Right atrium auricular region (tissue), 2 donors: ENCODE measurements around the gene NTNG1. TPM values are rescaled to one million over a fixed set of nuclear protein-coding genes. Genes with fewer than 3 reads are reported as not detected.
"Not testable (repeated sequence)": the region's sequence is repeated elsewhere in the genome, so short reads cannot be mapped to it uniquely, and the experiment has no call there.

ENCODE experiments used
- DNase-seq: peaks from one replicate; pipeline ENCODE4 v3.0.0-alpha.2; 2019; ENCODE audit warnings: low spot score
- H3K27ac ChIP-seq, 2 donors: fragments of 200-600 bp; sonication (generic); 1 replicate in 1 of 2; 2 replicates in 1 of 2; pipeline ENCODE4 v1.5.1; 2016 to 2019
- H3K27me3 ChIP-seq, 2 donors: fragments of 200-600 bp; sonication (generic); one replicate each; pipeline versions ENCODE4 v1.5.1 to v1.6.0; 2017 to 2019
- H3K36me3 ChIP-seq: fragments of 200-600 bp; sonication (generic); one replicate; pipeline ENCODE4 v1.5.1; 2016
- H3K4me1 ChIP-seq, 2 donors: fragments of 200-600 bp; sonication (generic); one replicate each; pipeline versions ENCODE4 v1.5.1 to v1.6.0; 2017 to 2019
- H3K4me3 ChIP-seq, 2 donors: fragments of 200-600 bp; sonication (generic); 1 replicate in 1 of 2; 2 replicates in 1 of 2; pipeline ENCODE4 v1.5.1; 2017 to 2019; ENCODE audit warnings: mild to moderate bottlenecking in 1 of 2, moderate library complexity in 1 of 2
- H3K9me3 ChIP-seq, 2 donors: fragments of 200-600 bp; sonication (generic); one replicate each; pipeline ENCODE4 v1.5.1; 2019
- CTCF ChIP-seq, 2 donors: fragments of 200-600 bp; sonication (generic); IDR thresholded peaks; one replicate each; pipeline ENCODE4 v1.5.1; 2019; ENCODE audit warnings: antibody characterized with exemption in 2 of 2
- total RNA-seq, 2 donors: library from RNA; depleted of rRNA; stranded (reverse); fragments of >200 nt; gene quantifications; one replicate each; pipeline ENCODE4 v1.1.0, GENCODE V29; 2016

Gene NTNG1
- total RNA-seq, 2 donors from 2014 or later = 1.8 to 2.6 TPM

GRCh38 chr1:107229711-107230110 is 88.9 kb downstream of the NTNG1 start:
- TF ChIP-seq CTCF (IDR thresholded peaks at IDR 0.05) = no peak
- no peak for DNase-seq
- Histone ChIP-seq H3K27ac (no peak overlapping the region), H3K36me3 (no peaks in the 10 kb centered on the region), H3K4me1 (no peaks in the 10 kb centered on the region), H3K4me3 (no peak overlapping the region), H3K9me3 (no peaks in the 10 kb centered on the region), H3K27me3 (no peaks in the 10 kb centered on the region)

DNA sequence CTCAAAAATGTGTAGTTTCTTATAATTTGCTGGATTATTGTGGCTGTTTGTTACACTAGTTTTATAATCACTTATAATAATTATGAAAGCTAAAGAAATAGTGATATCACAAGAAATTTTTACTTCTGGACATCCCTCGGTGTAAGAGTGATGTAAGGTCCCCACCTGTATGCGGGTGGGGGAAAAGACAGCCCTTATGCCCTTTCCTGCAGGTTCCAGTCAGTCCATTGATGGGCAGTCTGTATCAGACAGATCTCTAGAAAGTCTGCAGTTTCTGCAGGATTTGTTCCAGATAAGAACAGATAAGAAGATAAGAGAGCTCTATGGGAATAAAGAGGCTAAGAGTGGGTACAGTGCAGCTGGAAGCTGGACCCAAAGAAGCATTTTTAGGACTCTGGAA is 89.3 kb downstream of the NTNG1 start:
- no peak for DNase-seq
- H3K9me3 ChIP-seq = no peaks in the 10 kb centered on the region
- no peaks in the 10 kb centered on the region for H3K36me3 ChIP-seq
- TF ChIP-seq CTCF (IDR thresholded peaks at IDR 0.05) = no peak
- no peaks in the 10 kb centered on the region for H3K4me1 ChIP-seq
- H3K4me3 ChIP-seq = no peak overlapping the region
- H3K27ac ChIP-seq = no peak overlapping the region
- no peaks in the 10 kb centered on the region for H3K27me3 ChIP-seq

DNA sequence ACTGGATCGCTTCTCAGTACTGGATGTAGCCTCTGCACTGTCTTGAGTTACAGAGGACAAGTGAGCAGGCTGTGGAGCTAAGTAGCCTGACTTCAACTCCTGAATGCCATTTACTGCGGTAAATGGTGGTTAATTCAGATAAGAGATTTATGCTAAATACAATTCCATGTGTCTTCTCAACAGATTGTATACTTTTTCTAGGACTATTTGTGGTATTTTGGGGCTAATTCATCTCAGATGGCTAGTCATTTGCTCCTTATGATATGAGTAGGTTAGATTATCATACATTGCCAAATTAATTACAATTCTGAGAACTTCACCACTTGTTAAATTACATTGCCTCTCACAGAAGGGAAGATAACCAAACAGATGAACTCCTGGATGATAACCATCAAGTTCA is 90.5 kb downstream of the NTNG1 start:
- DNase-seq = no peak
- Histone ChIP-seq H3K4me3 (no peak overlapping the region), H3K36me3 (no peaks in the 10 kb centered on the region), H3K27me3 (no peaks in the 10 kb centered on the region), H3K4me1 (no peaks in the 10 kb centered on the region), H3K27ac (no peak overlapping the region), H3K9me3 (peaks cover 0 to 3% of the 10 kb centered on the region in 2 donors)
- no peak for TF ChIP-seq CTCF (IDR thresholded peaks at IDR 0.05)

DNA sequence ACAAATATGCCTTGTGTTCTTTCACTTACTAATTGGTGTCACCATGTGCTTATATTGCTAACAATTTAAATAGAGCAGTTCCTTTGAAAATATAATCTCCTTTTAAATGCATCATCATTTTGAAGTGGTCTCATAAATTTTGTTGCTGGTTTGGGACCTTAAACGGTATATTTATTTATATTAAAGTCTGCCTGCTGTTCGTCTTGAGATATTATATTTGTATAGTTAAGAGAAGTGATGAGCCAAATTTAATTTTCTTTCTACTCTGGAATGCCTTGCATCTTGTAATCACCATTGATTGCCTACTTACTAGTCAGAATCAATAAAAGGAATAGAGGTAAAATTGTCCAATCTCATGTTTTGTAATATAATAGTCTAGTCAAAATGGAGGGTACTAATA is 91.6 kb downstream of the NTNG1 start:
- Histone ChIP-seq H3K4me3 (no peak overlapping the region), H3K27ac (no peak overlapping the region), H3K27me3 (no peaks in the 10 kb centered on the region), H3K36me3 (no peaks in the 10 kb centered on the region), H3K4me1 (no peaks in the 10 kb centered on the region), H3K9me3 (peaks cover 0 to 14% of the 10 kb centered on the region in 2 donors)
- DNase-seq = no peak
- no peak for TF ChIP-seq CTCF (IDR thresholded peaks at IDR 0.05)

DNA sequence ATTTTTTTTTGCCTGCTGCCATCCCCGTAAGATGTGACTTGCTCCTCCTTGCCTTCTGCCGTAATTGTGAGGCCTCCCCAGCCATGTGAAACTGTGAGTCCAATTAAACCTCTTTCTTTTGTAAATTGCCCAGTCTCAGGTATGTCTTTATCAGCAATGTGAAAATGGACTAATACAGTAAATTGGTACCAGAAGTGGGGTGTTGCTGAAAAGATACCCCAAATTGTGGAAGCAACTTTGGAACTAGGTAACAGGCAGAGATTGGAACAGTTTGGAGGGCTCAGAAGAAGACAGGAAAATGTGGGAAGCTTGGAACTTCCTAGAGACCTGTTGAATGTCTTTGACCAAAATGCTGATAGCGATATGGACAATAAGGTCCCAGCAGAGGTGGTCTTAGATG is 95.9 kb downstream of the NTNG1 start:
- not testable (repeated sequence) for DNase-seq, H3K4me3 ChIP-seq, H3K36me3 ChIP-seq, H3K27me3 ChIP-seq, H3K27ac ChIP-seq, H3K4me1 ChIP-seq
- H3K9me3 ChIP-seq = peaks cover 0 to 14% of the 10 kb centered on the region in 2 donors

DNA sequence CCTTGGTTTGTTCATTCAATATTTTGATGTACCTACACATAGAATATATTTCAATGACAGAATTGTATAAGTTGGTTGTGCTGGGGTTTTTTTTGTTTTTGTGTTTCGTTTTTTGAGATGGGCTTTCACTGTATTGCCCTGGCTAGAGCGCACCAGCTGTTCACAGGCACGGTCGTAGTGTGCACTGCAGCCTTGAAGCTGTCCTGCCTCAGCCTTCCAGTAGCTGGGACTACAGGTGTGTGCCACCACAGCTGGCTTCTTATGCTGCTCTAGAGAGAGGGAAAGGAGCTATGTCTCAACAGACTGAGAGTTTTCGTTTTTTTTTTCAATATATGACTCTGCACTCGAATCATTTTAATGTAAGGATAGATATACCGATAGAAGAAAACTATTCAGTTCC is 102.6 kb downstream of the NTNG1 start:
- DNase-seq = no peak
- no peak for TF ChIP-seq CTCF (IDR thresholded peaks at IDR 0.05)
- H3K27ac ChIP-seq = no peak overlapping the region
- no peaks in the 10 kb centered on the region for H3K4me1 ChIP-seq
- H3K27me3 ChIP-seq = no peaks in the 10 kb centered on the region
- no peaks in the 10 kb centered on the region for H3K36me3 ChIP-seq
- no peak overlapping the region for H3K4me3 ChIP-seq
- no peaks in the 10 kb centered on the region for H3K9me3 ChIP-seq
